Left ventricle myocardium superior (tissue), 1 donor: ENCODE results near the gene CAMK2B. TPM values are rescaled to one million over a fixed set of nuclear protein-coding genes. Genes with fewer than 3 reads are reported as not detected.

Source experiments
- ATAC-seq: fragments of 200-7000 bp; cut with Tn5 transposase; one replicate; pipeline ENCODE4 v1.9.1; 2020; ENCODE audit warnings: mild to moderate bottlenecking, moderate library complexity
- DNase-seq: peaks from one replicate; pipeline ENCODE4 v3.0.0-alpha.2; 2020
- intact Hi-C: fragments of 100-400 bp; cut with micrococcal nuclease; formaldehyde crosslinking; loops from one replicate; pipeline ENCODE4 v1.11.0; 2022
- total RNA-seq: library from RNA; stranded (reverse); fragmentation: NEBNext Ultra II Directional; extraction: Animal tissue kit (Norgen Biotek cat#: 25700); gene quantifications from one replicate; pipeline ENCODE4 v1.2.1, GENCODE V29; 2021
- donor health status: DM: no; HTN: yes; CAD: no; lungs with severe emphysema.

CAMK2B gene
- total RNA-seq, 1 donor from 2014 or later, result 98.4 TPM

GRCh38 chr7:44333911-44334733 lies 8.7 kb upstream of the CAMK2B start:
- ATAC-seq (peak; percentile 84), DNase-seq (peak; percentile 27)
- intact Hi-C loops, result no loop called here

DNA sequence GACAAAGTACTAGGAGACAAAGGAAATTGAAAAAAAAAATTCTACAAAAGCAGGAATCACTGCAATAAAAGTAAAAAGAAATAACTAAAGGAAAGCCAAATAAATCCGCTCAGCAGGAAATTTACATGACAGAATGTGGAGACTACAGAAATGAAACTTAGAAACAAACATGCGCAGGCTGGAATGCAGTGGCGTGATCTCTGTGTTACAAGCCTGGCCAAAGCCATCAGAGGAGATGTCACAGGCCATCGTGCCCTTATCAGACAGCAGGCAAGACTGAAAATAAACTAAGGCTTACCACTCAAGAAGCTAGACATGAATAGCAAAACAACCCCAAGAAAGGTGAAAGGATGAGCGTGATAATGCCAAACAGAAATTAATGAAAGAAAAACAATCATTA lies 6.3 kb upstream of the CAMK2B start:
- ATAC-seq (peak; percentile 55), DNase-seq (peak; percentile 38)
- intact Hi-C loops, result no loop called here

- ATAC-seq (no peak), DNase-seq (no peak)
- intact Hi-C loops, result no loop called here
These were observed 4.9 kb upstream of the CAMK2B start for GRCh38 chr7:44330331-44330730.

GRCh38 chr7:44329888-44330287 lies 4.5 kb upstream of the CAMK2B start:
- DNase-seq, result no peak
- intact Hi-C loops, result no loop called here
- no peak for ATAC-seq

DNA sequence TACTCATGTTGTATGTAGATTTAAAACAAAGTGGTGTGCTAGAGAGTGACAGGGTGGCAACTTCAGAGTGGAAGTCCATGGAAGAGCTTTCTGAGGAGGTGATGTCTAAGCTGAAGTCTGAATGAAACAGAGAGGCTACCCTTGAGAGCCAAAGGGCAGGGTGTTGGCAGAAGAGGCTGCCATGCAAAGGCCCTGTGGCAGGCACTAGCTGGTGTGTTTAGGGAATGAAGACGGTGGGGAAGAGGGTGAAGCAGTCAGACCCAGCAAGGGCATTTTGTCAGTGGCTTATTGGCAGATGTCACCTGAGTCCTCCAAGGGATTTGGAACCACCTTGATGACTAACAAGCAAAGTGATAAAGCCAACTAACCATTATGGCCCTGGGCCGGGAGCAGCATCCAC lies 3.7 kb upstream of the CAMK2B start:
- ATAC-seq, result no peak
- DNase-seq, result no peak
- intact Hi-C loops, result no loop called here

- intact Hi-C loops, result no loop called here
- ATAC-seq (no peak), DNase-seq (no peak)
These were observed 2.6 kb upstream of the CAMK2B start for GRCh38 chr7:44327981-44328380.

DNA sequence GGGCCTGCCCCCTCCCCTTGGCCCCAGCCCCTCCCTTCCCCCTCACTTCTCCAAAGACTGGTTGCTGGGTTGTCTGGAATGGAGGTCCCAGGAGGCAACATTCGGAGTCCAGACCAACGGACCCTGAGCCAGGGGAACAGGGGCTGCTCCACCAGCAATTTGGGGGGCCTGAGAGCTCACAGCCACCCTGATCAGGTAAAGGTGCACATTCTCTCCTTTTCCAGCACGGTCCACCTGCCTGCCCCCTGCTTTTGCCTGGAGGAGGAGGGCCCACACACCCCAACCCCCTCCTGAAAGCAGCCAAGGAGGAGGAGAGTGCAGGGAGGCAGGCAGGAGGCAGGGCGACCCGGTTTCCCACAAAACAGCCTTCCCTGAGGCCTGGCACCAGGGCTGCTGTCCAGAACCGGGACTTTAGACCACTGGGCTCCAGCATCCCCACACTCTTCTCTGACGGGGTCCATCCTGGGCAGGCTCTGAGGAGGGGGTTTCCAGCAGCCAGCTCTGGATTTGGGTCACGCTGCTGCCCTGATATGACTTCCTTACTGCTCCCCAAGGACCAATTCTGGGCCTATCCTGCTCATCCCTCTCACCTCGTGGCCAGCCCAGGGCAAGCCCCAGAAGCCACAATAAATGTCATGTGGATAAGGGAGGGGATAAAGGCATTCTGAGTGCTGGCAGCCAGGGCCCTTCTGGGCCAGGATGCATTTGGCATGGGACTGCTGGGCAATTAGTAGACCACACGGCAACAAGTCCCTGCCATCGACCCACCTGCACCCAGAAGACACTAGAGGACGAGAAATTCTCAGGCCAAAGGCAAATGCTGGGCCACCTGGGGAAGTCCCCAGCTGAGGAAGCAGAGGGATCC lies 1.1 kb upstream of the CAMK2B start:
- ATAC-seq, result no peak
- no peak for DNase-seq
- intact Hi-C loops, result no loop called here

DNA sequence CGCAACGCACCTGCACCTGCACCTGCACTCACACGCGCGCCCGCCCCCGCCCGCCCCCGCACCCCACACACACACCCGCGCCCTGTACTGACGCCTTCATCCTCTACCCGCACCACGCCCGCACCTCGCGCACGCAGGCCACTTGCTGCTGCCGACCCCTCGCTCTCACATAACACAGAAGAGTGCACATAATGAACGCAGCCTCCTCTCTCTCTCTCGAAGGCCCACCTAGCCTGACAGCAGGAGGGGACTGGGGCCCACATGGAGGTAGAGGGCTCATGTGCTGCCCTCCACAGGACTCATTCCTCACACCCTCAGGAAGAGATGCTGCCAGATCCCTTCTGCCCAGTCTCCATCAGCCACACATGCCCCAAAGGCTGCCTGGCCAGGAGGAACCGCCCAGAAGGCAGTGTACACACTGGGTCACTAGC lies 432 bp upstream of the CAMK2B start:
- intact Hi-C loops, result no loop called here
- DNase-seq (no peak), ATAC-seq (peak; percentile 34)

- intact Hi-C loops, result no loop called here
- ATAC-seq (peak; percentile 2), DNase-seq (no peak)
These were observed 753 bp downstream of the CAMK2B start for GRCh38 chr7:44324481-44325200.

DNA sequence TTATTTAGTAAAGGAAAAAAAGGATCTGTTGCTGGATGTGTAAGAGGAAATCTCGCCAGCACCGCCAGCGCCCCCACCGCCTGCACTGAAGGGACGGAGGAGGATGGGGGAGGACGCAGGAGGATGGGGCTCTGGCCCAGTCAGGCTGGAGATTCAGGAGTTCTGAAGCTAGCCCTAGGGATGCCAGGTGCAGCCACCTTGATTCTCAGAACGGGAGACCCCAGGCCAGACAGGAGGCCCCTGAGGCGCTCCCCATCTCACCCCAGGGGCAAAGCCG lies 1.3 kb downstream of the CAMK2B start:
- intact Hi-C loops, result no loop called here
- ATAC-seq, result peak; percentile 19
- no peak for DNase-seq

- intact Hi-C loops, result no loop called here
- ATAC-seq (no peak), DNase-seq (no peak)
These were observed 1.8 kb downstream of the CAMK2B start for GRCh38 chr7:44323381-44324203.

DNA sequence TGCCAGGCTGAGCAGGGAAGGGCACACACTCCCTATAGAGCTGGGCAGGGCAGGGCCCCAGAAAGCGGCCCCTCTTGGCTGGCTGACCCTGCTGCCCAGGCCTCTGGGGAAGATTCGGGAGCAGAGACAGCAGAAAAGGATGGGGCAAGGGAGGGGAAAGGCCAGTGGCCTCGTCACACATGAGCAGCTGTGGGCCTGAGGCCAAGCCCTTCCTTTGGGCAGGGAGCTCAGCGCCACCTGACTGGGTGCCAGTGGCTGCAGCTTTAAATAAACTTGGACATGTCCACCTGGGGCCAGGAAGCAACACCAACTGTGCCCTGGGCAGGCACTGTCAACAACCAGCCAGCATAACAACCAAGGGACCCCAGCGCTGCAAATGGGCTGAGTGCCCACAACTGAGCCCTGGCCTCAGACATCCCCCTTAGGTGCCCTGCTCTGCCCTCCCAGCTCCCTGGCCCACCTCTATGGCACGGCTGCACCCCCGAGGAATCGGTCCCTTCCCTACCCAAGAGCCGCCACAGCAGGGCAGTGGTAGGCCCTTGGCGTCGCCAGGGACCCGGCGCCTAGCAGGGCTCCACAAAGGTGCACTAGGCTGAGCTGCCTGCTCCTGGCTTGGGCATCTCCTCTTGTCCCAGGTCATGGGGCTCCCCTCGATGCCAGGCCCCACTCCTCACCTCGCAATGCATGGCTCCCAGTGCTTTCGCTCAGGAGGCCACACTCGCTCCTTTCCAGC lies 2.6 kb downstream of the CAMK2B start:
- DNase-seq (peak; percentile 92), ATAC-seq (peak; percentile 81)
- intact Hi-C loops, result no loop called here

GRCh38 chr7:44321796-44322195 lies 3.6 kb downstream of the CAMK2B start:
- intact Hi-C loops, result no loop called here
- peak; percentile 6 for ATAC-seq
- DNase-seq, result no peak

DNA sequence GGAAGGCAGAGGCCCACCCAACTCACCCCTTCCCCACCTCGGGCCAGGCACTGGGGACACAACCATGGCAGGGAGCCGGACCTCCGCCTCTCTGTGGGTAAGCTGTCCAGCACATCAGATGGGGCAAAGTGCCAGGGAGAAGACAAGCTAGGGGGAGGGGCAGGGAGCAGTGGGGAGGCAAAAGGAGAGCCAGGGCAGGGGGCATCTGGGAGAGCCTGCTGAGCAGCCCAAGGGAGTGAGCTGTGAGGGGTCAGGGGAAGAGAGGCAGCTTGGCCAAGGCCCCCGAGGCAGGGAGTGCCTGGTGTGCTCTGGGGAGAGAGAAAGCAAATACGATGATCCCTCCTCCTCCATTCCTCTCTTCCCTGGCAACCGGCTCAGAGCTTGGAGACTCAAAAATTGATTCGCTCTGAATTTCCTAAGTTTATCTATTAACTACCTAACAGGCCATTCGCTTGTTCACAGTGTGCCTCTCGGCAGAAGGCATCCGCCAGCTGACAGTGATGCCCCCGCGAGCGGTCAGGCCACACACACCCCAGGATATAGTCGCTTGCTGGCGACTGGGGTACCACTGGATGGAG lies 4.5 kb downstream of the CAMK2B start:
- ATAC-seq (no peak), DNase-seq (no peak)
- intact Hi-C loops, result no loop called here

- no peak for DNase-seq
- intact Hi-C loops, result no loop called here
- ATAC-seq, result no peak
These were observed 5.3 kb downstream of the CAMK2B start for GRCh38 chr7:44320141-44320540.

GRCh38 chr7:44318332-44318731 lies 7.1 kb downstream of the CAMK2B start:
- intact Hi-C loops, result no loop called here
- DNase-seq (no peak), ATAC-seq (no peak)

GRCh38 chr7:44315301-44315903 lies 10.0 kb downstream of the CAMK2B start:
- DNase-seq (no peak), ATAC-seq (no peak)
- intact Hi-C loops, result no loop called here

GRCh38 chr7:44313621-44314031 lies 11.8 kb downstream of the CAMK2B start:
- intact Hi-C loops, result no loop called here
- ATAC-seq, result peak; percentile 85
- peak; percentile 78 for DNase-seq
